Small intestine (tissue), 7 donors: ENCODE results near the gene BACE2. TPM values are rescaled to one million over a fixed set of nuclear protein-coding genes. Genes with fewer than 3 reads are reported as not detected.
A peak's percentile ranks its signal among the peaks of the same experiment; 100 is the strongest.

ENCODE experiments used
- DNase-seq, 2 donors: peaks; one replicate each; pipeline versions ENCODE4 v3.0.0 to v3.0.0-alpha.2; 2013
- FAIRE-seq: peaks from 2 replicates; lab custom pipeline; 2012; peaks lifted over from hg19 to GRCh38; lab: Jason Lieb, UNC
- H3K27ac ChIP-seq, 3 donors: one replicate each; pipeline ENCODE4 v1.5.1; 2013; ENCODE audit warnings: low read length in 2 of 3, mild to moderate bottlenecking in 2 of 3, control low read depth in 1 of 3, inconsistent platforms in 1 of 3, low read depth in 1 of 3, moderate library complexity in 1 of 3
- H3K27me3 ChIP-seq, 3 donors: one replicate each; pipeline ENCODE4 v1.6.1; 2013; ENCODE audit warnings: low read length in 3 of 3, inconsistent platforms in 1 of 3; ENCODE audit not compliant: control insufficient read depth in 3 of 3, insufficient read depth in 3 of 3
- H3K36me3 ChIP-seq, 3 donors: one replicate each; pipeline ENCODE4 v1.6.1; 2013; ENCODE audit warnings: low read length in 3 of 3, inconsistent platforms in 1 of 3, low read depth in 1 of 3, mild to moderate bottlenecking in 1 of 3, moderate library complexity in 1 of 3; ENCODE audit not compliant: control insufficient read depth in 3 of 3, insufficient read depth in 2 of 3
- H3K4me1 ChIP-seq, 3 donors: one replicate each; pipeline ENCODE4 v1.6.1; 2013; ENCODE audit warnings: low read length in 2 of 3, inconsistent platforms in 1 of 3, low read depth in 1 of 3, mild to moderate bottlenecking in 1 of 3, moderate library complexity in 1 of 3; ENCODE audit not compliant: control insufficient read depth in 3 of 3, insufficient read depth in 2 of 3
- H3K4me3 ChIP-seq, 3 donors: one replicate each; pipeline ENCODE4 v1.5.1; 2013; ENCODE audit warnings: low read length in 3 of 3, control low read depth in 1 of 3, inconsistent platforms in 1 of 3, low read depth in 1 of 3, mild to moderate bottlenecking in 1 of 3, moderate library complexity in 1 of 3
- H3K9me3 ChIP-seq, 2 donors: one replicate each; pipeline ENCODE4 v1.6.1; 2013; ENCODE audit warnings: low read depth in 1 of 2, low read length in 1 of 2; ENCODE audit not compliant: control insufficient read depth in 2 of 2, insufficient read depth in 1 of 2
- WGBS, 3 donors: extraction: QIAGEN DNeasy Blood & Tissue Kit; methylation state at CpG; one replicate each; pipeline ENCODE4 v1.1.7; 2013; 5-methylcytosine and 5-hydroxymethylcytosine counted together
- polyA plus RNA-seq, 4 donors: library from polyadenylated mRNA; stranded (reverse) in 3 of 4; unstranded in 1 of 4; fragments of 200-250 nt in 3 of 4; fragments of 120-200 nt in 1 of 4; gene quantifications; one replicate each; pipeline versions ENCODE4 v1.2.1 to v1.2.3, GENCODE V29; 2013
- donor health status: healthy with polysubstance abuse.
- donor health status: control.
- donor health status: control.
- donor health status: Bipolar disorder and iron deficiency.
- donor health status: healthy.

Gene BACE2
- polyA plus RNA-seq, 4 donors = 3.2 to 56.1 (median 9.1) TPM

GRCh38 chr21:41277196-41277595 is 109.2 kb downstream of the BACE2 start:
- Histone ChIP-seq H3K27me3 (peaks cover 0 to 6% (median 0%) of the 10 kb centered on the region in 3 donors), H3K9me3 (peaks cover 0 to 7% of the 10 kb centered on the region in 2 donors), H3K4me1 (no peaks in the 10 kb centered on the region), H3K27ac (no peak overlapping the region), H3K36me3 (peaks cover 0 to 4% (median 0%) of the 10 kb centered on the region in 3 donors), H3K4me3 (no peak overlapping the region)
- WGBS, 3 donors = 86 to 90% (median 88%) methylated on average over 12 of the region's 12 CpGs
- no peak for FAIRE-seq
- no peak for DNase-seq

- FAIRE-seq = no peak
Measured at GRCh38 chr21:41277846-41278245, 109.9 kb downstream of the BACE2 start.

DNA sequence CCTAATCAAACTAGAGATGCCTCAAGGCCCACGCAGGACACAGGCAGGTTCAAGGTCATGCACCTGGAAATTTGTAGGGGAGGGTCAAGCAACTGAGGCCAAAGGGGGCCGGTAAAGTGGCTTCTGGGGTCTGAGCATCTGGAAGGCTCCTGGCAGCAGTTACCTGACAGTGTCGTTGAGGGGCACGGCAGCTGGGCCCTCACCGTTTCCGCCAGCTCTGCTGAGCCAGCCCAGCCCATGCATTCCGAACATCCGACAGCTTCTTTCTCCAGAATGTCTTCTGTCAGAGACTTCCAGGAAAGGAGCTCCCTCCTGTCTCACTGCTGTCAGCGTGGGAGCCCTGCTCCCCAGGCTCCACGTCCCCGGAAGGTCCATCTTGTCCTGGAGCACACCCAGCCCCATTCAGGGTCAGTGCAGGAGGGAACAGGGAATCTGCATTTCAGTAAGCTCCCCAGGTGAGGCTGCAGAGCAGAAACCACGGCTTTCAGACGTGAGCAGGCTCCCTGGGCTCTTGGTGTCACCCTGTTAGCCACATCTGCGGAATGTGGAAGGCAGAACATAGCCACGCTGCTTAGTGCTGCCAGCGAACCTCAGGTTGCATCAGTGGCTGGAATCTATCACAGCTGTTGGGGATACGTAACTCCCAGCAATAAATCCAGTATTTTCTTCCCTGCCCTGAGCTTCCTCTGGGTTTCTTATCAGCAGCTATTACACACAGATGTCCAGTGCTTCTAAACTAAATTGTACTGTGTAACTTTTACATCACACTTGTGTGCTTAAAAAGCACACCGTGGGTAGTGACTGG is 112.4 kb downstream of the BACE2 start:
- no peak for FAIRE-seq
- Histone ChIP-seq H3K4me1 (no peaks in the 10 kb centered on the region), H3K27me3 (peaks cover 0 to 11% (median 0%) of the 10 kb centered on the region in 3 donors), H3K4me3 (no peak overlapping the region), H3K9me3 (no peaks in the 10 kb centered on the region), H3K36me3 (peaks cover 0 to 3% (median 0%) of the 10 kb centered on the region in 3 donors), H3K27ac (no peak overlapping the region)
- WGBS, 3 donors = 42 to 64% (median 53%) methylated on average over 18 of the region's 18 CpGs
- DNase-seq = peak; percentile 8 to 45

More at GRCh38 chr21:41277846-41278245, 109.9 kb downstream of the BACE2 start:
- whole genome bisulfite sequencing, 3 donors = 74 to 85% (median 81%) methylated on average over 4 of the region's 4 CpGs
- Histone ChIP-seq H3K4me1 (no peaks in the 10 kb centered on the region), H3K36me3 (peaks cover 0 to 4% (median 0%) of the 10 kb centered on the region in 3 donors), H3K27me3 (peaks cover 0 to 11% (median 0%) of the 10 kb centered on the region in 3 donors), H3K4me3 (no peak overlapping the region), H3K9me3 (peaks cover 0 to 7% of the 10 kb centered on the region in 2 donors), H3K27ac (no peak overlapping the region)
- no peak for DNase-seq

DNA sequence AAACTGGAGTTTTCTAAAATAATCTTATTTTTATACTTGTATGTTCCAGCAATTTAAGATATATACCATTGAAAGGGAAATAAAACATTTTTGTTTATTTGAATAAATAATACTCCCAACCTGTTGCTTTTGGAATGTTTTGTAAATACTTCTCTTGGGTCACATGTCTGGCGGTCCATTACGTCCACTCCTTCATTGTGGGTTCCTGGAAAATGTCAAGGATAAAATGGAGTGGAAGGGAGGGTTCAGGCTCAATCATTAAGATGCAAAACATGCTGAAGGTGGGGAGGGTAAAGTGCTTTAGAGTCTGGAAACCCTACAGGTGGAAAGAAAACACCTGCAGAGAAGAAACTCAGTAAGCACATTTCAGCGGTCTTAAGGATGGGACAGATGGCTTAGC is 114.5 kb downstream of the BACE2 start:
- Histone ChIP-seq H3K27me3 (peaks cover 0 to 11% (median 0%) of the 10 kb centered on the region in 3 donors), H3K9me3 (no peaks in the 10 kb centered on the region), H3K27ac (no peak overlapping the region), H3K4me3 (no peak overlapping the region), H3K4me1 (no peaks in the 10 kb centered on the region), H3K36me3 (no peaks in the 10 kb centered on the region)
- FAIRE-seq (no peak), DNase-seq (no peak)
- WGBS, 3 donors = 57 to 60% (median 57%) methylated on average over 3 of the region's 3 CpGs

DNA sequence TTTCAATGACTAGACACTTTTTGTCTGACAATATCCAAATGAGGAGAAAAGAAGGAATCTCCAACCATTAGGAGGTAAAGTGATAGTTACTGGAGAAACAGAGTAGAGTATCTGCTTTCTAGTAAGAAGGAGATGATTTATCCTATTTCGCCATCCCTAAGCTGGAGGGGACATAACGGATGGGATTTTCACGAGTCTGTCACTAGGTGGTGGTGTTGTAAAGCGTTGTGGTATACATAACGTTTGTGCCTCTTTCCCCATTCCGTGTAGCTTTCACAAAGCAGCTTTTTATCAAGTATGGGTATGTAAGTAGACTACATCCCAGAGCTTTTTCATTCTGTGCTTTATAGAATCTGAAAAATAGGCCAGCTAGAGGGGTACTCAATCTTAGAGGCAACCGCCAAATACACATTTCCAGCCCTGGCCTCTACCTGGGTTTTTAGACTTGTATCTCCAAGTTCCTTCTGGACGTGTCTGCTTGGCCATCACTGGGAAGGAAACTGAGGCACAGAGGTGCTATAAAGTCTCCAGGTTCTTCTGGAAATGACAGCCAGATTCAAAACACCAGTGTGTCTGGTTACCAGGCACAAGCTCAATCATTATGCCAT is 115.4 kb downstream of the BACE2 start:
- 20 to 21% (median 21%) methylated on average over 8 of the region's 8 CpGs for WGBS, 3 donors
- no peaks in the 10 kb centered on the region for H3K36me3 ChIP-seq
- H3K27ac ChIP-seq = no peak overlapping the region
- H3K9me3 ChIP-seq = no peaks in the 10 kb centered on the region
- no peaks in the 10 kb centered on the region for H3K4me1 ChIP-seq
- DNase-seq (peak; percentile 83 to 85), FAIRE-seq (no peak)
- H3K27me3 ChIP-seq = peaks cover 0 to 11% (median 0%) of the 10 kb centered on the region in 3 donors
- H3K4me3 ChIP-seq = no peak overlapping the region

DNA sequence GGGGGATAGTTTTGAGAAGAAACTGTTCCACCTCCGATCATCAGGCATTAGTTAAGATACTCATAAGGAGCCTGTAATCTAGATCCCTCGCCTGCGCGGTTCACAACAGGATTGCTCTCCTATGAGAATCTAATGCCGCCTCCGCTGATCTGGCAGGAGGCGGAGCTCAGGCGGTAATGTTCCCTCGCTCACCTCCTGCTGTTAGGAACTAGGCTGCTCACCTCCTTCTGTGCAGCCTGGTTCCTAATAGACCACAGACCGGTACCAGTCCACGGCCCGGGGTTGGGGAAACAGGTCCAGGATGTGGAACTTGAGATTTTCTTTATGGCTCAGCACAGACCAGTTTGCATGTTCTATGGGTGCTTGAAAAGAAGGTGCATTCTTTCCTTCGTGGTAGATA is 121.5 kb downstream of the BACE2 start:
- no peak for FAIRE-seq
- DNase-seq = peak; percentile 6 to 51

GRCh38 chr21:41290106-41290799 is 122.3 kb downstream of the BACE2 start:
- H3K4me3 ChIP-seq = peak overlapping the region in 1 of 3 donors; percentile 15
- 29 to 58% (median 57%) methylated on average over 24 of the region's 24 CpGs for WGBS, 3 donors
- no peak for FAIRE-seq

More for the DNA sequence above, 121.5 kb downstream of the BACE2 start:
- 45 to 67% (median 65%) methylated on average over 13 of the region's 13 CpGs for WGBS, 3 donors
- H3K4me1 ChIP-seq = no peaks in the 10 kb centered on the region
- peaks cover 0 to 9% of the 10 kb centered on the region in 2 donors for H3K9me3 ChIP-seq
- no peaks in the 10 kb centered on the region for H3K36me3 ChIP-seq
- no peak overlapping the region for H3K27ac ChIP-seq
- no peak overlapping the region for H3K4me3 ChIP-seq
- peaks cover 0 to 11% (median under 1%) of the 10 kb centered on the region in 3 donors for H3K27me3 ChIP-seq

More at GRCh38 chr21:41290106-41290799, 122.3 kb downstream of the BACE2 start:
- peaks cover 0 to 11% (median 2%) of the 10 kb centered on the region in 3 donors for H3K27me3 ChIP-seq
- H3K4me1 ChIP-seq = peaks cover 0 to 2% (median 2%) of the 10 kb centered on the region in 3 donors
- H3K9me3 ChIP-seq = peaks cover 0 to 9% of the 10 kb centered on the region in 2 donors
- no peak overlapping the region for H3K27ac ChIP-seq
- DNase-seq = peak in 1 of 2 donors; percentile 27
- H3K36me3 ChIP-seq = no peaks in the 10 kb centered on the region
